ENCODE measurements around the gene PANK4.

The PANK4 gene

DNA sequence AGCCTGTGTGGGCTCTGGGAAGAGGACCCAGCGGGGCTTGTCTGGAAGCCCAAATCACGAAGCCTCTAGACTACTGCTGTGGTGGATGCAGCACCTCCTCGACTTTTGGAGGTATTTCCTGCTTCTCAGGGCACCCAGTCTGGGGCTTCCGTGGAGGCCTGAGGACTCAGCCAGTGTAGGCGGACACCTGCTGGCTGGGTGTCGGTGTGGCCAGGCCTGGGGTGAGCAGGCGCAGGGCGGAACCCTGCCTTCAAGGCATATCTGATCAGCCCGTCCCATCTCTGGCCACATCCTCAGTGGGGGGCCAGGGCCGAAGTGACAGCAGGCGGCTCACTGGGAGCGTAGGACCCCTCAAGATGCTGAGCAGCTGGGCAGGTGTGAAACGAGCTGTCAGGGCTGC lies 43.4 kb downstream of the PANK4 start:
- Histone ChIP-seq H3K27me3 (ENCODE audit: insufficient read depth, poor library complexity, severe bottlenecking) (no peaks in the 10 kb centered on the region), H3K36me3 (ENCODE audit: low read depth) (peaks cover 44% of the 10 kb centered on the region), H3K4me3 (ENCODE audit: severe bottlenecking) (no peak overlapping the region), H3K27ac (ENCODE audit: poor library complexity, severe bottlenecking) (peak overlapping the region; percentile 40), H3K4me1 (ENCODE audit: insufficient read depth, poor library complexity, severe bottlenecking) (peaks cover 7% of the 10 kb centered on the region), H3K9me3 (ENCODE audit: severe bottlenecking) (no peaks in the 10 kb centered on the region)
- TF ChIP-seq CTCF (IDR thresholded peaks at IDR 0.05; ENCODE audit: poor library complexity, severe bottlenecking), result no peak
- DNase-seq (ENCODE audit: low spot score), result no peak
- ATAC-seq (ENCODE audit: low read depth), result no peak

- Histone ChIP-seq H3K36me3 (ENCODE audit: low read depth) (peaks cover 40% of the 10 kb centered on the region), H3K27me3 (ENCODE audit: insufficient read depth, poor library complexity, severe bottlenecking) (no peaks in the 10 kb centered on the region), H3K9me3 (ENCODE audit: severe bottlenecking) (no peaks in the 10 kb centered on the region), H3K4me1 (ENCODE audit: insufficient read depth, poor library complexity, severe bottlenecking) (peaks cover 7% of the 10 kb centered on the region), H3K4me3 (ENCODE audit: severe bottlenecking) (no peak overlapping the region), H3K27ac (ENCODE audit: poor library complexity, severe bottlenecking) (peak overlapping the region; percentile 40)
- TF ChIP-seq CTCF (IDR thresholded peaks at IDR 0.05; ENCODE audit: poor library complexity, severe bottlenecking), result no peak
- DNase-seq (ENCODE audit: low spot score), result no peak
- no peak for ATAC-seq (ENCODE audit: low read depth)
Measured at GRCh38 chr1:2482588-2482987, 43.8 kb downstream of the PANK4 start.

DNA sequence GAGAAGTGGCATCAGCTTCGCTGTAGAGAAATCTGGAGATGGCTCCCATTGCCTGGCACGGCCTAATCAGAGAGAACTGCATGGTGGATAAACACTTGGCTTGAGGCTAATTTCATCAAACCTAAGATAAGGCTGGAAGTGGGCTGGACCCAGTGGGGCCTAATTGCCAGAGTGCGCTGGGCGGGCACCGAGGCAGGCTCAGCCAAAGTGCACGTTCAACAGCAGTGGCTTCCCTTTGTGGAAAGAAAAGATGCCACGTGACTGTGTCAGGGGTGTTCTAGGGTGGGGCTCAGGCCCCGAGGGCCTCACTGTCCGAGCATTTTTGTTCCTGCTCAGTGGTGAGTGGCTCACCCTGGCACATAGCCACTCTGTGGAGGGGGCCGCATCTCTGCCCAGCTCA lies 44.5 kb downstream of the PANK4 start:
- ATAC-seq (ENCODE audit: low read depth) (peak; percentile 64), DNase-seq (ENCODE audit: low spot score) (no peak)
- no peak overlapping the region for H3K4me3 ChIP-seq (ENCODE audit: severe bottlenecking)
- no peaks in the 10 kb centered on the region for H3K27me3 ChIP-seq (ENCODE audit: insufficient read depth, poor library complexity, severe bottlenecking)
- peak overlapping the region; percentile 40 for H3K27ac ChIP-seq (ENCODE audit: poor library complexity, severe bottlenecking)
- peaks cover 7% of the 10 kb centered on the region for H3K4me1 ChIP-seq (ENCODE audit: insufficient read depth, poor library complexity, severe bottlenecking)
- H3K36me3 ChIP-seq (ENCODE audit: low read depth), result peaks cover 33% of the 10 kb centered on the region
- no peak for TF ChIP-seq CTCF (IDR thresholded peaks at IDR 0.05; ENCODE audit: poor library complexity, severe bottlenecking)
- H3K9me3 ChIP-seq (ENCODE audit: severe bottlenecking), result no peaks in the 10 kb centered on the region

- Histone ChIP-seq H3K36me3 (ENCODE audit: low read depth) (peaks cover 24% of the 10 kb centered on the region), H3K4me1 (ENCODE audit: insufficient read depth, poor library complexity, severe bottlenecking) (peaks cover 7% of the 10 kb centered on the region), H3K27me3 (ENCODE audit: insufficient read depth, poor library complexity, severe bottlenecking) (no peaks in the 10 kb centered on the region), H3K4me3 (ENCODE audit: severe bottlenecking) (no peak overlapping the region), H3K9me3 (ENCODE audit: severe bottlenecking) (no peaks in the 10 kb centered on the region), H3K27ac (ENCODE audit: poor library complexity, severe bottlenecking) (peak overlapping the region; percentile 40)
- DNase-seq (ENCODE audit: low spot score) (no peak), ATAC-seq (ENCODE audit: low read depth) (0 out of 3 replicates have a peak, but pooled peaks have one; percentile 4)
- TF ChIP-seq CTCF (IDR thresholded peaks at IDR 0.05; ENCODE audit: poor library complexity, severe bottlenecking), result no peak
Measured at GRCh38 chr1:2480986-2481364, 45.4 kb downstream of the PANK4 start.

- no peak overlapping the region for H3K4me3 ChIP-seq (ENCODE audit: severe bottlenecking)
- no peak overlapping the region for H3K27ac ChIP-seq (ENCODE audit: poor library complexity, severe bottlenecking)
- peaks cover 7% of the 10 kb centered on the region for H3K4me1 ChIP-seq (ENCODE audit: insufficient read depth, poor library complexity, severe bottlenecking)
- H3K27me3 ChIP-seq (ENCODE audit: insufficient read depth, poor library complexity, severe bottlenecking), result no peaks in the 10 kb centered on the region
- ATAC-seq (ENCODE audit: low read depth) (no peak), DNase-seq (ENCODE audit: low spot score) (no peak)
- no peak for TF ChIP-seq CTCF (IDR thresholded peaks at IDR 0.05; ENCODE audit: poor library complexity, severe bottlenecking)
- H3K36me3 ChIP-seq (ENCODE audit: low read depth), result peaks cover 23% of the 10 kb centered on the region
- no peaks in the 10 kb centered on the region for H3K9me3 ChIP-seq (ENCODE audit: severe bottlenecking)
Measured at GRCh38 chr1:2480236-2480985, 46.0 kb downstream of the PANK4 start.

Data from RWPE2 (cell line).